HUES48 (cell line): Measurements from ENCODE around the gene TANGO2.
A peak's percentile ranks its signal among the peaks of the same experiment; 100 is the strongest.

Experiments used
- H3K27ac ChIP-seq: one replicate; pipeline ENCODE4 v1.7.0; 2013; ENCODE audit warnings: low read depth, low read length, inconsistent platforms
- H3K27me3 ChIP-seq: 2 replicates; pipeline ENCODE4 v1.6.1; 2013; ENCODE audit warnings: mild to moderate bottlenecking, low read length; ENCODE audit not compliant: control insufficient read depth, insufficient read depth
- H3K36me3 ChIP-seq: 2 replicates; pipeline ENCODE4 v1.6.1; 2013; ENCODE audit warnings: low read length; ENCODE audit not compliant: control insufficient read depth, insufficient read depth
- H3K4me1 ChIP-seq: 2 replicates; pipeline ENCODE4 v1.6.1; 2013; ENCODE audit warnings: mild to moderate bottlenecking, low read length; ENCODE audit not compliant: control insufficient read depth, insufficient read depth
- H3K4me3 ChIP-seq: 2 replicates; pipeline ENCODE4 v1.5.1; 2013; ENCODE audit warnings: mild to moderate bottlenecking, low read depth, low read length
- H3K9ac ChIP-seq: 2 replicates; pipeline ENCODE4 v1.6.1; 2013; ENCODE audit warnings: mild to moderate bottlenecking, low read depth, low read length, moderate library complexity
- H3K9me3 ChIP-seq: 2 replicates; pipeline ENCODE4 v1.6.1; 2013; ENCODE audit warnings: low read length; ENCODE audit not compliant: control insufficient read depth, insufficient read depth

Gene TANGO2

DNA sequence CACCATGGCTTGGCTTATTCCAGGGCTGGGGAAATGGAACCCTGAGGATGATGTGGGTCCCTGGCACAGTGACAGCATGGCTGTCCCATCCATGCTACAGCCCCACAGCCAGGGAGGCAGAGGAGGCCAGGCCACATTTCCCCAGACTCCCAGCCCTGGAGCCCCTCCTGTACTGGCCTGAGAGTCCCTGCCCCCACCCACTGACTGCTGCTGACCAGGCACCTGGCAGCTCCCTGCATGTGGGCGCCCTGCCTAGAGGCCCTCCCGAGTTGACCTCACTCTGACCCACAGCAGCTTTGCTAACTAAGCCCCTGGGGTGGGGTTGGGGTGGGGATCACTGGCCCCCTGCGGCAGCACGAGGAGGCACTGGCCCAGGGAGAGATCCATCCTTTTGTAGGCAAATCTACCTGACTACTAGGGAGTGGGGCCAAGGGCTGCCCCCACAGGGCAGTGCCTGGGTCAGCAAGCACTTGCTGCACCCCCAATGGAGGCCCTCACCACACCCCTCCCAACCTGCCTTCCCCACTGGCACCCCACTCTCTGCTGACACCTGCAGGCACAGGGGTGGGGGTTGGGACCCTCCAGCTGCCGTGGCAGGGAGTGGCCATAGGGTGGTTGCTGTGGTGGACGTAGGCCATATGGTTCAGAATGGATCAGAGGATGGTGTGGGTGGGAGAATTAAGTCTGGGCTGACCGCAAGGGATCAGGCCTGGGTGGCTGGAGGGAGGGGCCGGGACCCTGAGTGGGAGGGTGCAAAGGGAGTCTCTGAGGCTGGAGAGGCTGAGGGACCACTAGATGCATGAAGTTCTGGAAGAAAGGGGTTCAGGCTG lies 21.7 kb upstream of the TANGO2 start:
- Histone ChIP-seq H3K4me3 (no peak overlapping the region), H3K36me3 (no peaks in the 10 kb centered on the region), H3K4me1 (peaks cover 30% of the 10 kb centered on the region), H3K9me3 (no peaks in the 10 kb centered on the region; the same call in 1 of the 2 replicates), H3K9ac (no peak overlapping the region), H3K27ac (peak overlapping the region; percentile 49), H3K27me3 (no peaks in the 10 kb centered on the region)

DNA sequence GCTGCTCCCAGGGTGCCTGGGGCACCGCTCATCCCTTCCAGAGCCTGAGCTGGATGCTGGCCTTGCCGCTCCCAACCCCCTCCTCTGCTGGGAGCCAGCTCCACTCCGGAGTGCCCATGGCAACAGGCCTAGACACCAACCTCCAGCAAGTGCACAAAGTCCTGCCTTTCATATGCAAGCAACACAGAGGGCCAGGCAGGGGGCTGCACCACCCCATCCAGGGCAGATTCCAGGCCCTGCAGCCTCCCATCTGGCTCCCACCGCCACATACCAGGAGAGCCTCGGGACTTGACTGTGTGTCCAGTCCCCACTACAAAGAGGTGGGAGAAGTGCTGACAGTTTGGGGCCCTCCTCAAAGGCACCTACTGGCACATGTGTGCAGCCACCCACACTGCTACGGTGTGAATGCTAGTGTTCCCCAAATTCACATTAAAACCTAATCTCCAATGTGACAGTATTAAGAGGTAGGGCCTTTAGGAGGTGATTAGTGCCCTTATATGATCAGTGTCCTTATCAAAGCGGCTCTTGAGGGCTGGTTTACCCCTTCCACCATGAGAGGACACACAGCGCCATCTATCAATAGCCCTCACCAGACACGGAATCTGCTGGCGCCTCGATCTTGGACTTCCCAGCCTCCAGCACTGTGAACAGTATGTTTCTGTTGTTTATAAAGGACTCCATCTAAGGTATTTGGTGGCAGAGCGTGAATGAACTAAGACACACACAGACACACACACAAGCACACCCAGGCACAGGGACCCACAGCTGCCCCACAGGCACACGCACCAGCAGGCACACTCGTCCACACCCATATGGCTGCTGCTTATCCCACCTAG lies 20.4 kb upstream of the TANGO2 start:
- peaks cover 6% of the 10 kb centered on the region; the same call in 1 of the 2 replicates for H3K9me3 ChIP-seq
- H3K27ac ChIP-seq: no peak overlapping the region
- peaks cover 30% of the 10 kb centered on the region for H3K4me1 ChIP-seq
- H3K36me3 ChIP-seq: no peaks in the 10 kb centered on the region
- H3K4me3 ChIP-seq: no peak overlapping the region
- no peak overlapping the region for H3K9ac ChIP-seq
- no peaks in the 10 kb centered on the region for H3K27me3 ChIP-seq

GRCh38 chr22:20001082-20001638 lies 19.8 kb upstream of the TANGO2 start:
- Histone ChIP-seq H3K36me3 (no peaks in the 10 kb centered on the region), H3K9ac (no peak overlapping the region), H3K27me3 (no peaks in the 10 kb centered on the region), H3K4me1 (peaks cover 30% of the 10 kb centered on the region), H3K4me3 (no peak overlapping the region), H3K27ac (no peak overlapping the region), H3K9me3 (peaks cover 6% of the 10 kb centered on the region; the same call in 1 of the 2 replicates)

- no peak overlapping the region for H3K4me3 ChIP-seq
- peaks cover 30% of the 10 kb centered on the region for H3K4me1 ChIP-seq
- H3K36me3 ChIP-seq: no peaks in the 10 kb centered on the region
- no peak overlapping the region for H3K27ac ChIP-seq
- H3K9me3 ChIP-seq: peaks cover 6% of the 10 kb centered on the region; the same call in 1 of the 2 replicates
- no peaks in the 10 kb centered on the region for H3K27me3 ChIP-seq
- no peak overlapping the region for H3K9ac ChIP-seq
These were observed 18.8 kb upstream of the TANGO2 start for GRCh38 chr22:20002128-20002527.

GRCh38 chr22:20002636-20003035 lies 18.3 kb upstream of the TANGO2 start:
- no peaks in the 10 kb centered on the region for H3K36me3 ChIP-seq
- no peak overlapping the region for H3K9ac ChIP-seq

GRCh38 chr22:20003304-20003703 lies 17.6 kb upstream of the TANGO2 start:
- Histone ChIP-seq H3K4me3 (no peak overlapping the region), H3K27me3 (no peaks in the 10 kb centered on the region)

More at GRCh38 chr22:20002636-20003035, 18.3 kb upstream of the TANGO2 start:
- Histone ChIP-seq H3K4me1 (peaks cover 30% of the 10 kb centered on the region), H3K27ac (no peak overlapping the region), H3K27me3 (no peaks in the 10 kb centered on the region), H3K4me3 (no peak overlapping the region), H3K9me3 (peaks cover 6% of the 10 kb centered on the region; the same call in 1 of the 2 replicates)

GRCh38 chr22:20004464-20004863 lies 16.4 kb upstream of the TANGO2 start:
- Histone ChIP-seq H3K27me3 (no peaks in the 10 kb centered on the region), H3K27ac (no peak overlapping the region), H3K9ac (no peak overlapping the region), H3K9me3 (peaks cover 6% of the 10 kb centered on the region; the same call in 1 of the 2 replicates), H3K4me3 (no peak overlapping the region), H3K36me3 (no peaks in the 10 kb centered on the region), H3K4me1 (peaks cover 22% of the 10 kb centered on the region)

More at GRCh38 chr22:20003304-20003703, 17.6 kb upstream of the TANGO2 start:
- Histone ChIP-seq H3K36me3 (no peaks in the 10 kb centered on the region), H3K9me3 (peaks cover 6% of the 10 kb centered on the region; the same call in 1 of the 2 replicates), H3K4me1 (peaks cover 30% of the 10 kb centered on the region), H3K27ac (no peak overlapping the region), H3K9ac (no peak overlapping the region)

DNA sequence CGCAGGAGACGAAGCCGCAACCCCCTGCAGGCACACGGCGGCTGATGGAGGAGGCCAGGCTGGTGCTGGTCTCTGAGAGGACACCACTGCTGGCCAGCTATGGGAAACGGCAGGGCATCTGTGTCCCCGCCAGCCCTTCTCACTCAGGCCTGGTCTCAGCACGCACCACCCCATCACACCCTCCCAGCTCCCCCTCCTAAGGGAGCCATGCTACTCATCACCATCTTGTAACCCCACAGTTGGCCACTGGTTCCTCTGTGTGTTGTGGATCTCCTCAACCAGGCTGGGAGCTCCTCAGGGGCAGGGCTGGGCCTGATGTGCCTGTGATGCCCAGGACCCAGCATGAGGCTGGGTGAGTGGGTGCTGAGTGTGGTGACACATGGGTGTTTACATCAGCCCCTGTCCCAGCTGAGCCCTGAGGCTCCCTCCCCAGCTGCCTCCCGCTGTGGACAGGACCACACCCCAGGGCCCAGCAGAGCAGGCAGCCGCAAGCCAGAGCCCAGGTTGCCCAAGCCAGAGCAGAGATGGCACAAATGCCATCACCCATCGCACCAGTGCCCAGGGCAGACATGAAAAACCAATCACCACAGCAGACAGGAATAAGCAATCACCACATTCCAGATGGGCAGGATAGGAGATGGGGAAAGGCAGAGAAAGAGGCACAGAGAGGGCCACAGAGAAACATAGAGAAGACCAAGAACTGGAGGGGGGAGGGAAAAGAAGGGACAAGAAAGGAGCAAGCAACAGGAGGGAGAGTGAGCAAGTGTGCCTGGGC lies 12.5 kb upstream of the TANGO2 start:
- no peak overlapping the region for H3K4me3 ChIP-seq
- no peak overlapping the region for H3K9ac ChIP-seq
- no peak overlapping the region for H3K27ac ChIP-seq
- H3K9me3 ChIP-seq: peaks cover 6% of the 10 kb centered on the region; the same call in 1 of the 2 replicates
- H3K36me3 ChIP-seq: no peaks in the 10 kb centered on the region
- peaks cover 3% of the 10 kb centered on the region; the same call in 1 of the 2 replicates for H3K4me1 ChIP-seq
- H3K27me3 ChIP-seq: no peaks in the 10 kb centered on the region

DNA sequence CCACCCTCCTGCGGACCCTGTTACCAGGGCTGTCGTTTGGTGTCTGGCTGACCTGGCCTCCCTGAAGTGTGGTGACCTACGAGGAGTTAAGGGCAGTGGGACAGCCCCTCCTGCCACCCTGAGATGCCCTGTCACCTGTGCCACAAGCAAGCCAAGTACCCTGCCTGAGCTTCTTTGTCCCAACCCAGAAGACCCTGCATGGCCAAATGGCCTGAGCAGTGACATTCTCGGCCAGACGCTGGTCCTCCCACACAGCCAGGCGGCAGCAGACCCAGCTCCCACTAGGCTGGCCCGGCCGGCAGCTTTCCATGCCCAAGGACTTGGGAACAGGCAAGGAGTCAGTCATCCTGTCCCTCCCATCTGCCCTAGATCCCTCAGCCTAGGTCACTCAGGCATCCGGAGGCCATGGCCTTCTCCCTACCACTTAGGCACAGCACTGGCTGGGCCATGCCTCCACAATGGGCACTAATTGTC lies 11.9 kb upstream of the TANGO2 start:
- Histone ChIP-seq H3K36me3 (no peaks in the 10 kb centered on the region), H3K4me3 (no peak overlapping the region)

More for the DNA sequence above, 11.9 kb upstream of the TANGO2 start:
- Histone ChIP-seq H3K27me3 (no peaks in the 10 kb centered on the region), H3K9me3 (peaks cover 6% of the 10 kb centered on the region; the same call in 1 of the 2 replicates), H3K9ac (no peak overlapping the region), H3K4me1 (peaks cover 3% of the 10 kb centered on the region; the same call in 1 of the 2 replicates), H3K27ac (no peak overlapping the region)
